Osteocyte (in vitro differentiated cells): ENCODE results near the gene SCAF1. TPM values are rescaled to one million over a fixed set of nuclear protein-coding genes. Genes with fewer than 3 reads are reported as not detected.

Experiments
- DNase-seq: peaks from one replicate; pipeline ENCODE4 v3.0.0; 2021; ENCODE audit warnings: mixed read lengths; ENCODE audit not compliant: unreplicated experiment; ENCODE audit errors: extremely low spot score
- H3K27ac Mint-ChIP-seq: one replicate; pipeline ENCODE4 v1.8.0; 2021; ENCODE audit warnings: mild to moderate bottlenecking, mixed read lengths; ENCODE audit not compliant: unreplicated experiment
- H3K27me3 Mint-ChIP-seq: one replicate; pipeline ENCODE4 v1.8.0; 2021; ENCODE audit warnings: mixed read lengths; ENCODE audit not compliant: unreplicated experiment
- H3K36me3 Mint-ChIP-seq: one replicate; pipeline ENCODE4 v1.8.0; 2021; ENCODE audit warnings: mixed read lengths; ENCODE audit not compliant: unreplicated experiment
- H3K4me1 Mint-ChIP-seq: one replicate; pipeline ENCODE4 v1.8.0; 2021; ENCODE audit warnings: mixed read lengths; ENCODE audit not compliant: unreplicated experiment
- H3K4me3 Mint-ChIP-seq: one replicate; pipeline ENCODE4 v1.8.0; 2021; ENCODE audit warnings: mild to moderate bottlenecking, moderate library complexity, mixed read lengths; ENCODE audit not compliant: unreplicated experiment
- H3K9me3 Mint-ChIP-seq: one replicate; pipeline ENCODE4 v1.8.0; 2021; ENCODE audit warnings: mixed read lengths; ENCODE audit not compliant: unreplicated experiment
- total RNA-seq: library from RNA; stranded (reverse); gene quantifications from 2 replicates; pipeline ENCODE4 v1.2.1, GENCODE V29; 2021
- TF ChIP-seq, protein P1 (sequence below): fragments of 200-600 bp; sonication (generic); IDR thresholded peaks from 2 replicates; pipeline ENCODE4 v1.5.0; 2021; ENCODE audit warnings: antibody characterized with exemption, mild to moderate bottlenecking, moderate library complexity

SCAF1 gene
- total RNA-seq, 1 donor from 2014 or later: 81.9 TPM

DNA sequence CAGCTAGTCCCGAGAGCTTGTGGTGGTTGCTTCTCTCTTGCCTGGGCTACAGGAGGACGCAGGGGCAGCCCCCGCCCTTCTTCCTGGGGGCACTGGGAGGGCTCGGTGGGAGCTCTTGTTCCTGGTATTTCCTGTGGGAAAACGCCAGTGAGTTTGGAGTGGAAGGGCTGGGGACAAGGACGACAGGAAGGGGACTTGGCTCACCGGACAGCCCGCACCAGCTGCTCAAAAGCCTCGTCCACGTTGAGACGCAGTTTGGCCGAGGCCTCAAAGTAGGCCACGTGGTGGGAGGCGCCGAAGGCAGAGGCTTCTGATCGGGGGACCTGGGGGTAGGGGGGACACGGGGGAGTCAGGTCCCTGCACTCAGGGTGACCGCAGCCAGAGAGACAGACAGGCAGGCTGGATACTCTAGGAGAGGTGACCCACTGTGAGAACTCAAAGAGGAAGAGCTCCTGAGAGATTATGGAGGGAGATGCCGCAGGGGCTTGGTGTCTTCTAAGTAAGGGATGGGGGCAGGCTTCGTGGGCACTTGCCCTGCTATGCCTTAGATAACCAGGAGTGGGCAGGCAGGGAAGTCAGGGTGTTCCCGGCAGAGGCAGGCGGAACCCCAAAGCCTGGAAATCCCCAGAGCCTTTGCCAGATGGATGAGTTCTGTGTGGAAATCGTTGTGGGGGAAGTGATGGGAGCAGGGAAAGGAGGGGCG is 6.3 kb upstream of the SCAF1 start:
- H3K9me3 Mint-ChIP-seq: no peaks in the 10 kb centered on the region
- H3K4me3 Mint-ChIP-seq: no peak overlapping the region
- TF ChIP-seq, protein P1, sequence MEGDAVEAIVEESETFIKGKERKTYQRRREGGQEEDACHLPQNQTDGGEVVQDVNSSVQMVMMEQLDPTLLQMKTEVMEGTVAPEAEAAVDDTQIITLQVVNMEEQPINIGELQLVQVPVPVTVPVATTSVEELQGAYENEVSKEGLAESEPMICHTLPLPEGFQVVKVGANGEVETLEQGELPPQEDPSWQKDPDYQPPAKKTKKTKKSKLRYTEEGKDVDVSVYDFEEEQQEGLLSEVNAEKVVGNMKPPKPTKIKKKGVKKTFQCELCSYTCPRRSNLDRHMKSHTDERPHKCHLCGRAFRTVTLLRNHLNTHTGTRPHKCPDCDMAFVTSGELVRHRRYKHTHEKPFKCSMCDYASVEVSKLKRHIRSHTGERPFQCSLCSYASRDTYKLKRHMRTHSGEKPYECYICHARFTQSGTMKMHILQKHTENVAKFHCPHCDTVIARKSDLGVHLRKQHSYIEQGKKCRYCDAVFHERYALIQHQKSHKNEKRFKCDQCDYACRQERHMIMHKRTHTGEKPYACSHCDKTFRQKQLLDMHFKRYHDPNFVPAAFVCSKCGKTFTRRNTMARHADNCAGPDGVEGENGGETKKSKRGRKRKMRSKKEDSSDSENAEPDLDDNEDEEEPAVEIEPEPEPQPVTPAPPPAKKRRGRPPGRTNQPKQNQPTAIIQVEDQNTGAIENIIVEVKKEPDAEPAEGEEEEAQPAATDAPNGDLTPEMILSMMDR: no peak
- peaks cover 2% of the 10 kb centered on the region for H3K36me3 Mint-ChIP-seq
- H3K27me3 Mint-ChIP-seq: no peaks in the 10 kb centered on the region
- H3K4me1 Mint-ChIP-seq: peaks cover 50% of the 10 kb centered on the region
- H3K27ac Mint-ChIP-seq: peak overlapping the region; percentile 83
- no peak for DNase-seq

DNA sequence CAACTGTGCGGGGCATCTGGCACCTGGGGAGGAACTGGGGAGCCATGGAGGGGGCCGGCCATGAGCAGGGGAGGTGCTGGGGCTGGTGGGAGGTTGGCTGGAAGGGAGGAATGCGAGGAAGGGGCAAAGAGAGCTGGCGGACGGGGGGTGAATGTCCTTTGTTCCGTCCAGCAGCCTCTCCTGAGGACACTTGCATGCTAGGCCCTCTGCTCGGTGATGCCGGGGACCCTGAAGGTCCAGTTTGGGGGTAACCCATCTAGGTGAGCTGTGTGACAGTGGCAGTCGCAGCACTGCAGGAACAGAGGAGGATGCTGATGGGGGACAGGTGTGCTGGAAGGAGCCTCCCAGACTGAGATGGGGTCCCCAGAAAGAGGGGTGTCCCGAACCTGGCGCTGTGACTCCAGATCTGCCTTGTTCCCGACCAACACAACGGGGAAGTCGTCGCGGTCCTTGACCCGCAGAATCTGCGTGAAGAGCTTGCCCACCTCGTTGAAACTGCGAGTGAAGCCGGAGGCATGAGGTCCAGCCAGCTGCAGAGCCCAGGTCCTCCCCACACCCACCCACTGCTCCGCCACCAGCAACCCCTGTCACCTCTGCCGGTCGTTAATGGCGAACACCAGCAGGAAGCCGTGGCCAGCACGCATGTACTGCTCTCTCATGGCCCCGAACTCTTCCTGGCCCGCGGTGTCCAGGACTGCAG is 5.6 kb upstream of the SCAF1 start:
- peak overlapping the region; percentile 32 for H3K4me3 Mint-ChIP-seq

DNA sequence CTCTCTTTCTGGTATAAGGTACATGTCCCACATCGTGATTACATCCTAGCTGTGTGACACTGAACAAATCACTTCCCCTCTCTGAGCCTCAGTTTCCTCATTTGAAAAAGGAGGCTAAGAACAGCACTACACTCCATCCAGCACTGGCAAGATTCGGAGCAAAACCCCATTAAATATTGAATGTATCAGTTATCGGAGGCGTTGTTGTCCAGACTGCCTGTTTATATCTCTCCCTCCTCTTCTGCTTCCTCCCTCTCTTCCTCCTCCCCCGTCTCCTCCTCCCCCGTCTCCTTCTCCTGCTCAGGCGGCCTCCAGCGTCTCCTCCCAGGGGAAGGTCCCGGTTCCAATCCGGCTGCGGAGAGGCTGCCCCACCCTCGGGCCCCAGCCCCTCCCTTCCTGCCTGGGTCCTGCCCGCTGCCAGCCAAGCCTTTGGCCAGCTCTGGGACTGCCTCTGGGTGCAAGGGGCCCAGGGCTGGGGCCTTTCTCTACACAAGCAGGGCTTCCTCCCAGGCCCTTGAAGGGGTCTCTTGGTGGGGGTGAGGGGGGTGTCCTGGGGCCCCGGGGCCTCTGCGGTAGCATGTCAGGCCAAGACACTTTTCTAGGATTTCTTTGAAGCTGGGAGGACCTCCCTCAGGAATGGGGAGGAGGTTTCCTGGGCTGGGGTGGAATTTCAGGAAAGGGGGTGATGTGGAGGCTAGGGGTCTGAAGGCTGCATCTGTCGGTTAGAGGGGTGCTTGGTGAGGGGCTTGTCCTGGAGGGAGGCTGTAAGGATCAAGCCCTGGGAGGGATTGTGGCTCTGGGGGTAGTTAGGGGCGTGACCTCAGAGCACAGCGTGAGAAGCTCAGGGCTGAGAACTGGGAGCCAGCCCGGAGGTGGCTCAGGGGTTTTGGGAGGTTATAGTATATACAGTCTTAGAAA is 3.9 kb upstream of the SCAF1 start:
- Mint-ChIP-seq H3K27ac (peak overlapping the region; percentile 96), H3K36me3 (peaks cover 2% of the 10 kb centered on the region), H3K4me1 (peaks cover 60% of the 10 kb centered on the region), H3K9me3 (no peaks in the 10 kb centered on the region), H3K4me3 (peak overlapping the region; percentile 87), H3K27me3 (no peaks in the 10 kb centered on the region)
- peak; percentile 93 for DNase-seq
- TF ChIP-seq, protein P1: no peak

More for the DNA sequence above, 5.6 kb upstream of the SCAF1 start:
- H3K27me3 Mint-ChIP-seq: no peaks in the 10 kb centered on the region
- H3K27ac Mint-ChIP-seq: peak overlapping the region; percentile 83
- peaks cover 2% of the 10 kb centered on the region for H3K36me3 Mint-ChIP-seq
- H3K4me1 Mint-ChIP-seq: peaks cover 52% of the 10 kb centered on the region
- no peak for DNase-seq
- TF ChIP-seq, protein P1: no peak
- H3K9me3 Mint-ChIP-seq: no peaks in the 10 kb centered on the region

DNA sequence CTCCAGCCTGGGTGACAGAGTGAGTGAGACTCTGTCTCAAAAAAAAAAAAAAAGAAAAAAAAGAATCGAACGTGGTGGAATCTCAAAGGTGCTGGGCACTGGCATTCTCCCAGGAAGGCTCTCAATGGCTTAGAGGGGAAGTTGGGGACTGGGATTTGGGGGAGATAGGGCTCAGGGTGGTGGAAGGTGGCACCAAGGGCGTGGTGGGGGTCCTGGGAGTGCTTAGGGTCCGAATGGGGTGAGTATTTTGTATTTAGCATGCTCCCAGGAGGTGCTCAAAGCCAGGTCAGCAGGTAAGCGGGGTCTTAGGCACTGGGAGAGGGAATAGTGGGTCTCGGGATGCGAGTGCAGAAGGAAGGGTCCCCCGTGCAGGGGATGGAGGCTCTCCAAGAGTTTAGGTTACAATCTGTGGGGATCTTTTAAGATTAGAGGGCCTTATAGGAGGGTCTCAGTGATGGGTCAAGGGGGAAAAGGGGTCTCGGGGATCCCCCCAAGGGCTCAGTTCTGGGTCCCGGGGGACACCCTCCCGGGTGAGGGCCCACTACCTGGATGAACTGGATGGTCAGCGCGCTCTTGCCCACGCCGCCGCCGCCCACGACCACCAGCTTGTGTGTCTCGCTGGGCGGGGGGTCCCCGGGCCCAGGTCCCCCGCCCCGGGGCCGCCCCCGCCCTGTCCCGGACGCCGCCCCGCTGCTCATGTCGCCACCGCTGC is 2.5 kb upstream of the SCAF1 start:
- peaks cover 72% of the 10 kb centered on the region for H3K4me1 Mint-ChIP-seq
- TF ChIP-seq, protein P1: no peak
- H3K36me3 Mint-ChIP-seq: peaks cover 2% of the 10 kb centered on the region
- H3K27me3 Mint-ChIP-seq: no peaks in the 10 kb centered on the region
- no peak for DNase-seq
- H3K4me3 Mint-ChIP-seq: peak overlapping the region; percentile 95
- H3K9me3 Mint-ChIP-seq: no peaks in the 10 kb centered on the region
- H3K27ac Mint-ChIP-seq: peak overlapping the region; percentile 100
